ENCODE data around the gene MTURN. TPM values are rescaled to one million over a fixed set of nuclear protein-coding genes. Genes with fewer than 3 reads are reported as not detected.
A peak's percentile ranks its signal among the peaks of the same experiment; 100 is the strongest.

The MTURN gene
- total RNA-seq, 4 donors from 2014 or later, result 32.0 to 86.3 (median 44.0) TPM

DNA sequence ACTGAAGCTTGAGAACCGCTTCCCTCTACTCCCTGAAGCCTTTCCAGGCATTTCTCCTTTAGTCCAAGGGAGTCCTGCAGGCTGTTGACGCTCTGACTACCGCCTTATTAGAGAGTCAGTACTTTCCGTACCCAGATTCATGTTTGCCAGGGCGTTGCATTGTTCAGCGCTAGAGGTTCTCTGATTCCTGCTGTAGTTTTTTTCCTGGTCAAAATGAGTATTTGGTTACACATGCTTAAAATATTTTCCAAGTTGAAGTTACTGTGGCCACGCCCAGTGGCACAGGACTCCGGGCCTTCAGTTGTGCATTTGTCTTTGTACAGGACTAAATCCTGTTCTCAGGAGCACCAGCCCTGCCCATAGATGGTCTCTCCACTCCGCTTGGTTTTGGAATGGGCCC lies 7.9 kb downstream of the MTURN start:
- intact Hi-C loops (cut with DNase I), result no loop called here
- DNase-seq, result peak; percentile 68 to 77
- H3K27ac ChIP-seq, result peak overlapping the region; percentile 18 to 82 (median 74)
- 58 to 72% methylated on average over 9 of the region's 9 CpGs for WGBS, 2 donors
- no peak overlapping the region for H3K4me3 ChIP-seq (replicated peaks in 1 of 3)
- no peaks in the 10 kb centered on the region for H3K27me3 ChIP-seq
- H3K9me3 ChIP-seq, result no peaks in the 10 kb centered on the region
- TF ChIP-seq, protein P1, sequence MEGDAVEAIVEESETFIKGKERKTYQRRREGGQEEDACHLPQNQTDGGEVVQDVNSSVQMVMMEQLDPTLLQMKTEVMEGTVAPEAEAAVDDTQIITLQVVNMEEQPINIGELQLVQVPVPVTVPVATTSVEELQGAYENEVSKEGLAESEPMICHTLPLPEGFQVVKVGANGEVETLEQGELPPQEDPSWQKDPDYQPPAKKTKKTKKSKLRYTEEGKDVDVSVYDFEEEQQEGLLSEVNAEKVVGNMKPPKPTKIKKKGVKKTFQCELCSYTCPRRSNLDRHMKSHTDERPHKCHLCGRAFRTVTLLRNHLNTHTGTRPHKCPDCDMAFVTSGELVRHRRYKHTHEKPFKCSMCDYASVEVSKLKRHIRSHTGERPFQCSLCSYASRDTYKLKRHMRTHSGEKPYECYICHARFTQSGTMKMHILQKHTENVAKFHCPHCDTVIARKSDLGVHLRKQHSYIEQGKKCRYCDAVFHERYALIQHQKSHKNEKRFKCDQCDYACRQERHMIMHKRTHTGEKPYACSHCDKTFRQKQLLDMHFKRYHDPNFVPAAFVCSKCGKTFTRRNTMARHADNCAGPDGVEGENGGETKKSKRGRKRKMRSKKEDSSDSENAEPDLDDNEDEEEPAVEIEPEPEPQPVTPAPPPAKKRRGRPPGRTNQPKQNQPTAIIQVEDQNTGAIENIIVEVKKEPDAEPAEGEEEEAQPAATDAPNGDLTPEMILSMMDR (IDR thresholded peaks at IDR 0.05), result no peak
- peak in 1 of 2 donors; percentile 50 for TF ChIP-seq POLR2A (IDR thresholded peaks at IDR 0.05)
- H3K4me1 ChIP-seq, result peaks cover 17 to 32% of the 10 kb centered on the region in 2 donors
- no peaks in the 10 kb centered on the region for H3K36me3 ChIP-seq

DNA sequence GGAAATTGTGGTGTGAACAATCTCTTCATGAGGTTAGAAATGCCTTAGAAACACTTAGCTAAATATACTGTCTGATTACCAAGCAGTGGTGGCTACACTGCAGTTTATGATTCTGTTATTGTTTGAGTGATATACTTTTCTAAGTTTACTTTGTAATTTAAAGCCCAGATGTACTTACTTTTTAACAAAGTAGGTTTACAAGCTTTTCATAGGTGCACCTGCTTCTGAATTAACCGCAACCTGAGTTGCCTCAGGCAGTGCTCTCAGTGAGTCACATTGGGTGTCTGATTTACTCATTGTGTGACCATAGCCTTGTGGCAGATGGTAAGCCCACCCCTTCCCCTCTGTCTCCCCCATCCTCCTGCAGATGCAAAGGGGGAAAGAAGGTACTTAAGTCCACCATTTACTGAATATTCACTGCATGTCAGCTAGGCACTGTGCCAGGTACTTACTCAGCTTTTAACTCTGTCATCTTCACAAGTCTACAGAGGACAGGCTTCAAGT lies 9.0 kb downstream of the MTURN start:
- WGBS, 2 donors, result 89 to 100% methylated on average over 1 of the region's 1 CpG
- intact Hi-C loops (cut with DNase I), result no loop called here
- H3K27ac ChIP-seq, result peak overlapping the region in 2 of 3 donors; percentile 74 to 82
- no peak for DNase-seq
- TF ChIP-seq, protein P1 (IDR thresholded peaks at IDR 0.05), result no peak
- no peak for TF ChIP-seq POLR2A (IDR thresholded peaks at IDR 0.05)
- peaks cover 17 to 28% of the 10 kb centered on the region in 2 donors for H3K4me1 ChIP-seq
- no peak overlapping the region for H3K4me3 ChIP-seq (replicated peaks in 1 of 3)
- no peaks in the 10 kb centered on the region for H3K27me3 ChIP-seq
- H3K9me3 ChIP-seq, result no peaks in the 10 kb centered on the region
- no peaks in the 10 kb centered on the region for H3K36me3 ChIP-seq

DNA sequence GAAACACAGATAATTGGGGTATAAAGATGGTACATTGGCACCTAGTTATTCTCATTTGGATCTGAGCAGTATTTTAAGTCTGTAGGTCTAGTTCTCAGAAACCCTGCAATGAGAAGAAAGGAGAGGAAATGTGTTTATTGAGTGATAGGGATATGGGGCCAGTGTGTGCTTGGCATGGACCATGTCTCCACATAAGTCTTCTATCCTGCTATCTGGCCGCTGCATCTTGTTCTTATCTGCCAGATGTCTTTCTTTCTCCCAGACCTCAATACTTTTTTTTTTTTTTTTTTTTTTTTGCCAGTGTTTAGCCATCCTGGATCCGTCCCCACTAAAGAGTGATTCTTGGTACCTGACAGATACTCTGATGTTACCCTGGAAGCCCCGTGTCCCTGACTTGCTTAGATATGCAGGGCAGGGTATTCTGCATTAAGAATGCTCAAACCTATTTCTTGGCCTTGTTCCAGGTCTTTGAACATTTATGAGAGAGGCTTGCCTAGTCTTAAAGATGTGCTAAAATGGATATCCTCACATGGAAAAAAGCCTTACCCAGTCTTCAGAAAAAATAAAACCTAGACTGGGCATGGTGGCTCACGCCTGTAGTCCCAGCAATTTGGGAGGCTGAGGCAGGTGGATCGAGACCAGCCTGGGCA lies 10.0 kb downstream of the MTURN start:
- H3K36me3 ChIP-seq, result no peaks in the 10 kb centered on the region
- TF ChIP-seq, protein P1 (IDR thresholded peaks at IDR 0.05), result no peak
- no peaks in the 10 kb centered on the region for H3K9me3 ChIP-seq
- H3K27ac ChIP-seq, result no peak overlapping the region
- H3K4me1 ChIP-seq, result peaks cover 17 to 28% of the 10 kb centered on the region in 2 donors
- no peaks in the 10 kb centered on the region for H3K27me3 ChIP-seq
- intact Hi-C loops (cut with DNase I), result no loop called here
- no peak for DNase-seq
- no peak overlapping the region for H3K4me3 ChIP-seq (replicated peaks in 1 of 3)
- 87 to 90% methylated on average over 5 of the region's 5 CpGs for WGBS, 2 donors

DNA sequence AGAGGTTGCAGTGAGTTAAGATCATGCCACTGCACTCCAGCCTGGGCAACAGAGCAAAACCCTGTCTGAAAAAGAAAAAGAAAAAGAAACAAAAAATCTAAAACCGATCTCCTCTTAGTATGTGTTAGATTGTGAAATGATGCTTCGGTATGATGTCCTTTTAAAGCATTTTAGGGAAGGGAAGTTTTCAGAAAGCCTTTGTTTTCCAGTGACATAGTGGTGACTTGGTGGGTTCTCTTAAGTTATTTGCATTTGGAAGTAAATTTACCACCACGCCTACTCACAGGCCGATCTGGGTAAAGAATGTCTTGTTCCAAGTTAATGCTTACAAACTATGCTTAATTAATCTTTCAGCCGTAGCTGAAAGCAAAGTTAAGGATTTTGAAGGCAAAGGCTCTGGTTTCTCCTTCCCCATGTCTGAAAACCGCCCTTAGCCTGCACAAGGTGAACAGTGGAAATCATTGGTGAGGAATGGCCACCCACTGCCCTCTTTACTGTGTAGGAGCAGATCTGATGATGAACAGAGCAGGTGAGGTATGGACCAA lies 10.7 kb downstream of the MTURN start:
- no peak for TF ChIP-seq POLR2A (IDR thresholded peaks at IDR 0.05)
- TF ChIP-seq, protein P1 (IDR thresholded peaks at IDR 0.05), result no peak
- H3K27me3 ChIP-seq, result no peaks in the 10 kb centered on the region
- intact Hi-C loops (cut with DNase I), result no loop called here
- H3K4me1 ChIP-seq, result peaks cover 17 to 28% of the 10 kb centered on the region in 2 donors
- no peak overlapping the region for H3K4me3 ChIP-seq (replicated peaks in 1 of 3)
- H3K36me3 ChIP-seq, result no peaks in the 10 kb centered on the region
- H3K9me3 ChIP-seq, result no peaks in the 10 kb centered on the region
- no peak overlapping the region for H3K27ac ChIP-seq
- 91 to 92% methylated on average over 6 of the region's 6 CpGs for WGBS, 2 donors
- no peak for DNase-seq

DNA sequence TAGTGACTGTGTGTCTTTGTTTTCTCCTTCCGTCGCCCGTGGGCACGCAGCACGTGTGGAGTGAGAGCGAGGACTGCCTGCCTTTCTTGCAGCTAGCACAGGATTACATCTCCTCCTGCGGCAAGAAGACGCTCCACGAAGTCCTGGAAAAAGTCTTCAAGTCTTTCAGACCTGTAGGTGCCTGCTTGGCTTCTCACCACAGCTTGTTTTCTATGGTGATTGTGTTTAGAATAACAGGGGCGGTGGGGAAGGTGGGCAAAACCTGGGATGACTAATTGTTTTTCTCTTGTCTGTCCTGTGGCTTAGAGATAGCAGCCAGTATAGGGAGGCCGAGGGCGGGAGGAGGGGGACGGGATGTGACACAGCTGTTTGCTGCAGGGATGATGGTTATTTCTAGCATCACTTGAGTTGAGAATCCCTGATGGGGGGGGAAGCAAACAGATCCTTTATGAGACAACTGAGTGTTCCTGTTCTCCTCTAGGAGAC lies 11.4 kb downstream of the MTURN start:
- Histone ChIP-seq H3K4me1 (peaks cover 17 to 28% of the 10 kb centered on the region in 2 donors), H3K9me3 (no peaks in the 10 kb centered on the region), H3K27ac (no peak overlapping the region), H3K27me3 (no peaks in the 10 kb centered on the region), H3K36me3 (no peaks in the 10 kb centered on the region), H3K4me3 (replicated peaks in 1 of 3) (no peak overlapping the region)
- TF ChIP-seq POLR2A (IDR thresholded peaks at IDR 0.05), result no peak
- TF ChIP-seq, protein P1 (IDR thresholded peaks at IDR 0.05), result no peak
- 81 to 85% methylated on average over 13 of the region's 13 CpGs for WGBS, 2 donors
- DNase-seq, result no peak
- intact Hi-C loops (cut with DNase I), result no loop called here

Measured in thyroid gland (tissue), 4 donors.